C4-2B (cell line): ENCODE measurements around the gene AP2A2.

ENCODE experiments used
- CTCF ChIP-seq: fragments of 450-650 bp; conservative IDR thresholded peaks from 2 replicates; pipeline ENCODE4 v1.5.1; 2017; ENCODE audit warnings: mild to moderate bottlenecking
- ZFX ChIP-seq: fragments of 450-650 bp; IDR thresholded peaks from 2 replicates; pipeline ENCODE4 v1.6.1; 2017

- TF ChIP-seq CTCF (no peak), ZFX (no peak)
Observed at GRCh38 chr11:1034001-1034400, 108.3 kb downstream of the AP2A2 start.
